ENCODE data around the gene ATRIP. TPM values are rescaled to one million over a fixed set of nuclear protein-coding genes. Genes with fewer than 3 reads are reported as not detected.
A peak's percentile ranks its signal among the peaks of the same experiment; 100 is the strongest.

Gene ATRIP
- total RNA-seq, 2 experiments from 2014 or later, result 18.8 to 20.3 TPM

- no peak overlapping the region for H3K4me3 Mint-ChIP-seq
- no peaks in the 10 kb centered on the region for H3K9me3 Mint-ChIP-seq (ENCODE audit: insufficient read depth)
- peak overlapping the region; percentile 39 for H3K27ac Mint-ChIP-seq
- peaks cover 32% of the 10 kb centered on the region for H3K36me3 Mint-ChIP-seq (ENCODE audit: low read depth)
- ChIA-PET CTCF (interaction anchor here (1.1 kb wide), 2 partner anchors 28 to 65 kb away, joined by 3 to 4 read pairs; no protein-coding TSS in a partner anchor), POLR2A (interaction anchor here (1.8 kb wide), 1 partner anchor 28 kb away, joined by 5 read pairs; no protein-coding TSS in a partner anchor)
- DNase-seq (no peak), ATAC-seq (no peak)
- H3K27me3 Mint-ChIP-seq (ENCODE audit: low read depth), result no peaks in the 10 kb centered on the region
- H3K4me1 Mint-ChIP-seq (ENCODE audit: low read depth), result peaks cover 50% of the 10 kb centered on the region
Observed at GRCh38 chr3:48501196-48501595, 54.7 kb downstream of the ATRIP start.

DNA sequence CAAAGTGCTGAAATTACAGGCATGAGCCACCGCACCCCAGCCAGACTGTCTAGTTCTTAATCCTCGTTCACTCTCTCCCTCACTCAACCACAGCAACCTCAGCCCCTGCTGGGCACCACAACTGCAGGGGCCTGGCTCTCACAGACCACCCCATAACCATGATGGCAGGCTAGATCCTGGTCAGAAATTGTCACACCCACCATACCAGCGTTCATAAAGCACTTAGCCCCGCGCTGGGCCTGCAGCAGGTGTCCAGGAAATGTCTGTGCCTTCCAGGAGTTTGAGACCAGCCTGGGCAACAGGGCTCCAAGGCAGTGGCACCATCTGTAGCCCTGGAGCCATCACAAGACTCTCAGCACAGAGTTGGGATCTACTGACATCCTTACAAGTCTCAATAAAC lies 55.6 kb downstream of the ATRIP start:
- Mint-ChIP-seq H3K4me3 (peak overlapping the region; percentile 79), H3K4me1 (ENCODE audit: low read depth) (peaks cover 59% of the 10 kb centered on the region), H3K27ac (peak overlapping the region; percentile 48), H3K9me3 (ENCODE audit: insufficient read depth) (no peaks in the 10 kb centered on the region), H3K36me3 (ENCODE audit: low read depth) (peaks cover 32% of the 10 kb centered on the region), H3K27me3 (ENCODE audit: low read depth) (no peaks in the 10 kb centered on the region)
- ATAC-seq, result no peak
- no peak for DNase-seq
- ChIA-PET CTCF (interaction anchor here (1.1 kb wide), 2 partner anchors 29 to 66 kb away, joined by 3 to 4 read pairs; no protein-coding TSS in a partner anchor), POLR2A (no interaction called here)

DNA sequence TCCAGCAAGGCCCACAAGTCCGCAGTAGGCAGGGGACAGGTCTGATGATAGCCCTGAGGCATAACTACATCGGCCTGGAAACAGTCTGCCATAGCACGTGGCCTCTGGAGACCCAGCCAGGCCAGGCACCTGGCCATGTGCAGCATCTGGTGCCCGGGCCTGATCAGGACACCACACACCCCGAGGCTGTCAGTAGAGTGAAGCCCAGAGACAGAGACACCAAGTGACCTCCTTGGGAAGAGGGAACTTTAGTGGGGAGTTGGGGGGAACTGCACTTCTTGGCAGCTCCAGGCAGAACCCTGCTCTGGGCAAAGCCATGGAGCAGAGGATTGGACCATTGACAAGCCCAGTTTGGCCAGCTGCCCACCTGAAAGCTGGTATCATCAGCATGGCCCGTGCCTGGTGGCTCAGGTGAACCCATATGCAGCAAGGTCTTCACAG lies 56.2 kb downstream of the ATRIP start:
- Mint-ChIP-seq H3K27ac (peak overlapping the region; percentile 79), H3K9me3 (ENCODE audit: insufficient read depth) (no peaks in the 10 kb centered on the region), H3K27me3 (ENCODE audit: low read depth) (no peaks in the 10 kb centered on the region), H3K36me3 (ENCODE audit: low read depth) (peaks cover 28% of the 10 kb centered on the region), H3K4me3 (peak overlapping the region; percentile 79), H3K4me1 (ENCODE audit: low read depth) (peaks cover 64% of the 10 kb centered on the region)
- DNase-seq (no peak), ATAC-seq (no peak)
- CTCF ChIA-PET, result interaction anchor here (2.0 to 3.2 kb wide), 2 partner anchors 12 to 30 kb away, joined by 4 to 16 read pairs; no protein-coding TSS in a partner anchor
- POLR2A ChIA-PET, result interaction anchor here (2.9 to 3.6 kb wide), 2 partner anchors 30 to 36 kb away, joined by 22 to 35 read pairs; a partner anchor contains a TSS

DNA sequence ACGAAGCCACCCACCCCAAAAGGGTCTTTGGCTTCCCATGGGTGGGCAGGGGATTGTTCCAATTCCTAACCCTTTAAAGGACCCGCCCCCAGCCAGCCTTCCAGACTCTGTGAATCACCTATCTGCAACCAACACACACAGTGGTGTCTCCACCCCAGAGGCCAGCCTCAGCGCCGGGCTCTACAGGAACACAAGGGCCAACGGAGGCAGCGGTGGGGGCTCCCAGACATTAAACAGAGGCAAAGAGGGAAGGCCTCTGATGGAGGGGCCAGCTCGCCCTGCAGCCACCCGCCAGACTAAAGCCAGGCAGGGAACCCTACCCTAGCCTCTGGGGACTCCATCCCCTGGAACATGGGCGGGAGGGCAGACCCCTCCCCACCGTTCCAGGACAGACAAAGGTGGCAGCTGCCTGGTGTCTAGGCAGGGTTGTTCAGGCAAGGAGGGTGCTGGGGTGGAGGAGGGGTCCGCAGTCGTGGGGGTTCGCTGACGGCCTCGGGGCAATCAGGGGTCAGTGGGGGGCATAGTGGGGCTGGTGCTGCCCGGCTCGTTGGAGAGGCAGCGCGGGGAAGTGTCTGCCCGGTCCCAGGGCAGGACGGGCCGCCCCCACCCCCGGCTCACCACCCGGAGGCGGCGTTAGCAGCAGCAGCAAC lies 57.0 kb downstream of the ATRIP start:
- Mint-ChIP-seq H3K27me3 (ENCODE audit: low read depth) (no peaks in the 10 kb centered on the region), H3K4me3 (peak overlapping the region; percentile 79), H3K27ac (peak overlapping the region; percentile 79), H3K36me3 (ENCODE audit: low read depth) (peaks cover 22% of the 10 kb centered on the region), H3K9me3 (ENCODE audit: insufficient read depth) (no peaks in the 10 kb centered on the region), H3K4me1 (ENCODE audit: low read depth) (peaks cover 64% of the 10 kb centered on the region)
- ATAC-seq (no peak), DNase-seq (no peak)
- CTCF ChIA-PET, result interaction anchor here (1.1 to 10.0 kb wide), 4 partner anchors 9 to 68 kb away, joined by 3 to 117 read pairs (median 10); no protein-coding TSS in a partner anchor
- POLR2A ChIA-PET, result interaction anchor here (1.5 to 3.6 kb wide), 5 partner anchors 24 to 63 kb away, joined by 4 to 35 read pairs (median 9); partner anchors contain the start of genes CCDC51 and TMA7

GRCh38 chr3:48504051-48504946 lies 57.8 kb downstream of the ATRIP start, which contains the start of gene SHISA5:
Gene SHISA5, minus strand, starts transcription at chr3:48504174. Its CDS starts 80 bp downstream, at chr3:48504094.
- POLR2A ChIA-PET, result interaction anchor here (0.6 to 3.6 kb wide), 6 partner anchors 25 to 64 kb away, joined by 3 to 35 read pairs (median 7); partner anchors contain the start of genes CCDC51 and TMA7
- DNase-seq (peak; percentile 64), ATAC-seq (peak; percentile 75)
- peaks cover 64% of the 10 kb centered on the region for H3K4me1 Mint-ChIP-seq (ENCODE audit: low read depth)
- peak within 1 kb of the TSS; percentile 79 for H3K27ac Mint-ChIP-seq
- H3K9me3 Mint-ChIP-seq (ENCODE audit: insufficient read depth), result no peaks in the 10 kb centered on the region
- no peaks in the 10 kb centered on the region for H3K27me3 Mint-ChIP-seq (ENCODE audit: low read depth)
- H3K36me3 Mint-ChIP-seq (ENCODE audit: low read depth), result peaks cover 19% of the 10 kb centered on the region
- CTCF ChIA-PET, result interaction anchor here (1.1 to 10.0 kb wide), 6 partner anchors 8 to 68 kb away, joined by 3 to 117 read pairs (median 4); no protein-coding TSS in a partner anchor
- H3K4me3 Mint-ChIP-seq, result peak within 1 kb of the TSS; percentile 79

GRCh38 chr3:48505146-48505545 lies 58.6 kb downstream of the ATRIP start:
- ChIA-PET CTCF (interaction anchor here (1.0 to 10.0 kb wide), 5 partner anchors 32 to 104 kb away, joined by 3 to 117 read pairs (median 4); no protein-coding TSS in a partner anchor), POLR2A (interaction anchor here (0.6 to 3.6 kb wide), 6 partner anchors 26 to 65 kb away, joined by 3 to 35 read pairs (median 7); partner anchors contain the start of genes CCDC51 and TMA7)
- no peaks in the 10 kb centered on the region for H3K27me3 Mint-ChIP-seq (ENCODE audit: low read depth)
- H3K27ac Mint-ChIP-seq, result no peak overlapping the region
- H3K4me1 Mint-ChIP-seq (ENCODE audit: low read depth), result peaks cover 64% of the 10 kb centered on the region
- H3K36me3 Mint-ChIP-seq (ENCODE audit: low read depth), result peaks cover 17% of the 10 kb centered on the region
- ATAC-seq (no peak), DNase-seq (no peak)
- H3K4me3 Mint-ChIP-seq, result peak overlapping the region; percentile 79
- no peaks in the 10 kb centered on the region for H3K9me3 Mint-ChIP-seq (ENCODE audit: insufficient read depth)

DNA sequence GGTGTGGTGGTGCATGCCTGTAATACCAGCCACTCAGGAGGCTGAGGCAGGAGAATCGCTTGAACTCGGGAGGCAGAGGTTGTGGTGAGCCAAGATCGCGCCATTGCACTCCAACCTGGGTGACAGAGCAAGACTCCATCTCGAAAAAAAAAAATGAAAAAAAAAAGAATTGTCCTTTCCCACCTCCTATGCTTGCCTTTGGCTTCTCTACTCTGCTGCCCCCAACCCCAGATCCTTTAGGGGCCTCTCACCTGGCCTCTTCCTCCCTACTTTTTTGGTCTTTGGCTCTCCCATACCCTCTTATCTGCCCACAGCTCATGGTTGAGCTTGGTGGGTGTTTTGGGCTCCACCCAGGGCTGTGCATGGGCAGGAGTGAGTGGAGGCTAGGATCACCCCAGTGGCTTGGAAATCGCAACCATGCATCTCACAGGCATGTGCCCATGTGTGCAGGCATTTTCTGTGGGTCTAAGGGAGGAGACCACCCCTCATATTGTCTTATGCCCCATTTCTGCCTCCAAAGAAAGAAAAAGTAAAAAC lies 59.5 kb downstream of the ATRIP start:
- DNase-seq (no peak), ATAC-seq (no peak)
- Mint-ChIP-seq H3K27me3 (ENCODE audit: low read depth) (peaks cover 2% of the 10 kb centered on the region), H3K27ac (no peak overlapping the region), H3K4me3 (no peak overlapping the region), H3K9me3 (ENCODE audit: insufficient read depth) (no peaks in the 10 kb centered on the region), H3K36me3 (ENCODE audit: low read depth) (peaks cover 11% of the 10 kb centered on the region), H3K4me1 (ENCODE audit: low read depth) (peaks cover 62% of the 10 kb centered on the region)
- CTCF ChIA-PET, result interaction anchor here (1.0 to 10.0 kb wide), 9 partner anchors 9 to 106 kb away, joined by 3 to 117 read pairs (median 16); partner anchors contain the start of genes CCDC51 and TMA7
- POLR2A ChIA-PET, result interaction anchor here (2.5 to 3.6 kb wide), 2 partner anchors 33 to 66 kb away, joined by 9 to 35 read pairs; partner anchors contain the start of genes CCDC51 and TMA7

DNA sequence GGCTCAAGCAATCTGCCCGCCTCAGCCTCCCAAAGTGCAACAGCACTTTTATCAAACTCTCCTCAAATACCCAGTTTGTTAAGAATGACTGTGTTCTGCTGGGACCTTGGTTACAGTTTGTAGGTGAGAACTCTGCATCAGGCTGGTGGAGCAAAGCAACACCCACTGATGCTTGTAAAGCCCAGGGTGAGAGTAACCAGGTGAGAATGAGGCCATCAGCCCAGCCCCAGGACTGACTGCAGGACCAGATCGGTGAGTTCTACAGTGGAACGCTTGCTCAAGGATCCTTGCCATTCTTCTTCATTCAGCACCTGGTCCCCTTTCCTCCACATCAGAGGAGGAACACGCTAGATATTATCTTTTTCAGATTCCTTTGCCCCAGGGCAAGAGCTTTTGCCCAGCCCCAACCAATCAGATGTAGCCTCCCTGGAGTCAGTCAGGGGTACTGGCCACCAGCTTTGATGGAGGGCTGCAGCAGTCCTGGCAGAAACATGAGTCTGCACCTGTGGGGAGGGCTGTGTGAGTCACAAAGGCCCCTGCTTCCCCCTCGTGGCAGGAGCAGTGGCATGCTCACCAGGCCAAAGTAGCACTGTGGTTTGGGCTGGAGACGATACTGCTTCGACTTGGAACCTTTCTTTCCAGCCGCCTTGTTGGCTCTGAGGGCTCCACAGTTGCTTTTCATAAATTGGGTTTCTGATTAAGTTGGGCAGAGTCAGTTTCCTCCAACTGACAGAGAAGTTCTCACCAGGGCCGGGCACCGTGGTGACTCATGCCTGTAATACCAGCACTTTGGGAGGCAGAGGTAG lies 60.9 kb downstream of the ATRIP start:
- peaks cover 53% of the 10 kb centered on the region for H3K4me1 Mint-ChIP-seq (ENCODE audit: low read depth)
- H3K9me3 Mint-ChIP-seq (ENCODE audit: insufficient read depth), result no peaks in the 10 kb centered on the region
- DNase-seq (peak; percentile 86), ATAC-seq (peak; percentile 87)
- H3K27me3 Mint-ChIP-seq (ENCODE audit: low read depth), result peaks cover 6% of the 10 kb centered on the region
- H3K4me3 Mint-ChIP-seq, result no peak overlapping the region
- H3K36me3 Mint-ChIP-seq (ENCODE audit: low read depth), result no peaks in the 10 kb centered on the region
- CTCF ChIA-PET, result interaction anchor here (0.6 to 10.0 kb wide), 31 partner anchors 8 to 267 kb away, joined by 3 to 117 read pairs (median 4); partner anchors contain the start of genes ATRIP, CCDC51, TMA7 and ZNF589
- peak overlapping the region; percentile 81 for H3K27ac Mint-ChIP-seq
- POLR2A ChIA-PET, result interaction anchor here (0.6 to 2.3 kb wide), 6 partner anchors 35 to 75 kb away, joined by 3 to 15 read pairs (median 4); a partner anchor contains a TSS

DNA sequence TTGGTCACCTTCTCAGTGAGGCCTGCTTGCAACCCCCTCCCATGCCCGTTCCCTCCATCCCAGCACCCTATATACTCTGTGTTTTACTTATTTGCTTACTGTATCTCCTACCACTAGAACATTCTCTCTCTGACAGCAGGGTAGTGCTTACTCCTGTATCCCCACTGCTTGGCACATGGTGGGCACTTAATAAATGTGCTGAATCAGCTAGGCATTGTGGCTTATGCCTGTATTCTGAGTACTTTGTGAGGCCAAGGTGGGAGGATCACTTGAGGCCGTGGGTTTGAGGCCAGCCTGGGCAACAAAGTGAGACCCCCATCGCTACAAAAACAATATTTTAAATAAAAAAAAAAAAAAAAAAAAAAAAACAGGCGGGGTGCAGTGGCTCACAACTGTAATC lies 65.0 kb downstream of the ATRIP start:
- DNase-seq, result no peak
- ATAC-seq, result no peak
- H3K9me3 Mint-ChIP-seq (ENCODE audit: insufficient read depth), result no peaks in the 10 kb centered on the region
- peaks cover 49% of the 10 kb centered on the region for H3K4me1 Mint-ChIP-seq (ENCODE audit: low read depth)
- CTCF ChIA-PET, result interaction anchor here (0.9 to 10.0 kb wide), 4 partner anchors 18 to 111 kb away, joined by 3 to 117 read pairs (median 4); no protein-coding TSS in a partner anchor
- H3K27ac Mint-ChIP-seq, result no peak overlapping the region
- POLR2A ChIA-PET, result no interaction called here
- no peak overlapping the region for H3K4me3 Mint-ChIP-seq
- peaks cover 6% of the 10 kb centered on the region for H3K27me3 Mint-ChIP-seq (ENCODE audit: low read depth)
- H3K36me3 Mint-ChIP-seq (ENCODE audit: low read depth), result peaks cover 2% of the 10 kb centered on the region

All from activated CD8-positive, alpha-beta T cell treated with anti-CD3 and anti-CD28 coated beads, Interleukin-2, amount 10 ng/mL, durations not matched to agents 7 days and 5 days (primary cell).